Small intestine (tissue), 7 donors: ENCODE results near the gene ARHGAP10. TPM values are rescaled to one million over a fixed set of nuclear protein-coding genes. Genes with fewer than 3 reads are reported as not detected.

ENCODE experiments used
- DNase-seq, 2 donors: peaks; one replicate each; pipeline versions ENCODE4 v3.0.0 to v3.0.0-alpha.2; 2013
- FAIRE-seq: peaks from 2 replicates; lab custom pipeline; 2012; peaks lifted over from hg19 to GRCh38; lab: Jason Lieb, UNC
- H3K27ac ChIP-seq, 3 donors: one replicate each; pipeline ENCODE4 v1.5.1; 2013; ENCODE audit warnings: low read length in 2 of 3, mild to moderate bottlenecking in 2 of 3, control low read depth in 1 of 3, inconsistent platforms in 1 of 3, low read depth in 1 of 3, moderate library complexity in 1 of 3
- H3K27me3 ChIP-seq, 3 donors: one replicate each; pipeline ENCODE4 v1.6.1; 2013; ENCODE audit warnings: low read length in 3 of 3, inconsistent platforms in 1 of 3; ENCODE audit not compliant: control insufficient read depth in 3 of 3, insufficient read depth in 3 of 3
- H3K36me3 ChIP-seq, 3 donors: one replicate each; pipeline ENCODE4 v1.6.1; 2013; ENCODE audit warnings: low read length in 3 of 3, inconsistent platforms in 1 of 3, low read depth in 1 of 3, mild to moderate bottlenecking in 1 of 3, moderate library complexity in 1 of 3; ENCODE audit not compliant: control insufficient read depth in 3 of 3, insufficient read depth in 2 of 3
- H3K4me1 ChIP-seq, 3 donors: one replicate each; pipeline ENCODE4 v1.6.1; 2013; ENCODE audit warnings: low read length in 2 of 3, inconsistent platforms in 1 of 3, low read depth in 1 of 3, mild to moderate bottlenecking in 1 of 3, moderate library complexity in 1 of 3; ENCODE audit not compliant: control insufficient read depth in 3 of 3, insufficient read depth in 2 of 3
- H3K4me3 ChIP-seq, 3 donors: one replicate each; pipeline ENCODE4 v1.5.1; 2013; ENCODE audit warnings: low read length in 3 of 3, control low read depth in 1 of 3, inconsistent platforms in 1 of 3, low read depth in 1 of 3, mild to moderate bottlenecking in 1 of 3, moderate library complexity in 1 of 3
- H3K9me3 ChIP-seq, 2 donors: one replicate each; pipeline ENCODE4 v1.6.1; 2013; ENCODE audit warnings: low read depth in 1 of 2, low read length in 1 of 2; ENCODE audit not compliant: control insufficient read depth in 2 of 2, insufficient read depth in 1 of 2
- WGBS, 3 donors: extraction: QIAGEN DNeasy Blood & Tissue Kit; methylation state at CpG; one replicate each; pipeline ENCODE4 v1.1.7; 2013; 5-methylcytosine and 5-hydroxymethylcytosine counted together
- polyA plus RNA-seq, 4 donors: library from polyadenylated mRNA; stranded (reverse) in 3 of 4; unstranded in 1 of 4; fragments of 200-250 nt in 3 of 4; fragments of 120-200 nt in 1 of 4; gene quantifications; one replicate each; pipeline versions ENCODE4 v1.2.1 to v1.2.3, GENCODE V29; 2013
- donor health status: healthy with polysubstance abuse.
- donor health status: control.
- donor health status: control.
- donor health status: Bipolar disorder and iron deficiency.
- donor health status: healthy.

ARHGAP10 gene
- polyA plus RNA-seq, 4 donors: 3.4 to 13.2 (median 6.7) TPM

- Histone ChIP-seq H3K4me1 (peaks cover 0 to 19% (median 6%) of the 10 kb centered on the region in 3 donors), H3K9me3 (no peaks in the 10 kb centered on the region), H3K27ac (no peak overlapping the region), H3K4me3 (no peak overlapping the region), H3K36me3 (peaks cover 0 to 35% (median 0%) of the 10 kb centered on the region in 3 donors), H3K27me3 (no peaks in the 10 kb centered on the region)
- 87 to 97% (median 94%) methylated on average over 9 of the region's 9 CpGs for WGBS, 3 donors
- DNase-seq (no peak), FAIRE-seq (no peak)
Measured at GRCh38 chr4:148064451-148064850, 332.6 kb downstream of the ARHGAP10 start.

GRCh38 chr4:148065075-148065474 is 333.2 kb downstream of the ARHGAP10 start:
- FAIRE-seq (no peak), DNase-seq (peak in 1 of 2 donors; percentile 23)
- H3K27me3 ChIP-seq: no peaks in the 10 kb centered on the region
- no peak overlapping the region for H3K27ac ChIP-seq
- peaks cover 0 to 19% (median 6%) of the 10 kb centered on the region in 3 donors for H3K4me1 ChIP-seq
- no peak overlapping the region for H3K4me3 ChIP-seq
- peaks cover 0 to 35% (median 0%) of the 10 kb centered on the region in 3 donors for H3K36me3 ChIP-seq
- 66 to 96% (median 89%) methylated on average over 5 of the region's 5 CpGs for WGBS, 3 donors
- H3K9me3 ChIP-seq: no peaks in the 10 kb centered on the region

GRCh38 chr4:148067301-148067916 is 335.5 kb downstream of the ARHGAP10 start:
- H3K4me1 ChIP-seq: peaks cover 0 to 5% (median 3%) of the 10 kb centered on the region in 3 donors
- WGBS, 3 donors: 83 to 93% (median 84%) methylated on average over 6 of the region's 6 CpGs
- H3K27me3 ChIP-seq: no peaks in the 10 kb centered on the region
- no peak for DNase-seq
- no peak overlapping the region for H3K4me3 ChIP-seq
- peaks cover 0 to 43% (median 0%) of the 10 kb centered on the region in 3 donors for H3K36me3 ChIP-seq
- H3K27ac ChIP-seq: no peak overlapping the region
- no peaks in the 10 kb centered on the region for H3K9me3 ChIP-seq
- no peak for FAIRE-seq

GRCh38 chr4:148068065-148068911 is 336.4 kb downstream of the ARHGAP10 start:
- DNase-seq (no peak), FAIRE-seq (no peak)
- H3K4me1 ChIP-seq: peaks cover 0 to 3% (median 0%) of the 10 kb centered on the region in 3 donors
- no peak overlapping the region for H3K27ac ChIP-seq
- no peak overlapping the region for H3K4me3 ChIP-seq
- H3K36me3 ChIP-seq: peaks cover 0 to 45% (median 0%) of the 10 kb centered on the region in 3 donors
- H3K9me3 ChIP-seq: no peaks in the 10 kb centered on the region
- WGBS, 3 donors: 79 to 83% (median 80%) methylated on average over 13 of the region's 13 CpGs
- H3K27me3 ChIP-seq: no peaks in the 10 kb centered on the region

GRCh38 chr4:148069086-148069894 is 337.4 kb downstream of the ARHGAP10 start:
- H3K9me3 ChIP-seq: peaks cover 0 to 3% of the 10 kb centered on the region in 2 donors
- WGBS, 3 donors: 87 to 96% (median 87%) methylated on average over 10 to 11 of the region's 11 CpGs
- H3K36me3 ChIP-seq: peaks cover 0 to 45% (median 0%) of the 10 kb centered on the region in 3 donors
- H3K27me3 ChIP-seq: no peaks in the 10 kb centered on the region
- FAIRE-seq (no peak), DNase-seq (no peak)
- H3K4me1 ChIP-seq: peaks cover 0 to 3% (median 0%) of the 10 kb centered on the region in 3 donors
- H3K27ac ChIP-seq: no peak overlapping the region
- H3K4me3 ChIP-seq: no peak overlapping the region

DNA sequence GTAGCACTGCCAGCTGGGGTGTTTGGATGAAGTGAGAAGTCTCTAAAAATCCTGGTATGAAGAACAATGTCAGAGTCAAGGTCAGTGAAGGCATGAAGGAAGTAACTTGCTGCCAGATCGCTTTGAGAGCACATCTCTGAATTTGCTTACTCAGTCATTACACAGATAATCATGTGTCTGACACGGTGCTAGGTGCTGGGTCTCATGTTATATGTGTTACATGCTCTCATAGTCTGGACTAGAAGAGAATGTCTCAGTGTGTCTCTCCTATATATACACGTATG is 337.9 kb downstream of the ARHGAP10 start:
- Histone ChIP-seq H3K4me3 (no peak overlapping the region), H3K4me1 (peaks cover 0 to 3% (median 0%) of the 10 kb centered on the region in 3 donors), H3K27me3 (no peaks in the 10 kb centered on the region), H3K9me3 (peaks cover 0 to 8% of the 10 kb centered on the region in 2 donors), H3K36me3 (peaks cover 0 to 47% (median 2%) of the 10 kb centered on the region in 3 donors), H3K27ac (no peak overlapping the region)
- no peak for DNase-seq
- no peak for FAIRE-seq
- WGBS, 3 donors: 46 to 61% (median 54%) methylated on average over 3 of the region's 3 CpGs

GRCh38 chr4:148071009-148071408 is 339.1 kb downstream of the ARHGAP10 start:
- whole genome bisulfite sequencing, 3 donors: 89 to 91% (median 90%) methylated on average over 4 of the region's 4 CpGs
- Histone ChIP-seq H3K9me3 (peaks cover 0 to 14% of the 10 kb centered on the region in 2 donors), H3K4me1 (peaks cover 0 to 3% (median 0%) of the 10 kb centered on the region in 3 donors), H3K27ac (no peak overlapping the region), H3K27me3 (no peaks in the 10 kb centered on the region), H3K36me3 (peaks cover 0 to 49% (median 2%) of the 10 kb centered on the region in 3 donors), H3K4me3 (no peak overlapping the region)
- no peak for DNase-seq
- FAIRE-seq: no peak

GRCh38 chr4:148072789-148073188 is 340.9 kb downstream of the ARHGAP10 start:
- Histone ChIP-seq H3K36me3 (peaks cover 2 to 38% (median 2%) of the 10 kb centered on the region in 3 donors), H3K27me3 (no peaks in the 10 kb centered on the region), H3K4me3 (no peak overlapping the region), H3K9me3 (peaks cover 0 to 19% of the 10 kb centered on the region in 2 donors), H3K27ac (no peak overlapping the region), H3K4me1 (no peaks in the 10 kb centered on the region)
- no peak for FAIRE-seq
- WGBS, 3 donors: 90 to 95% (median 93%) methylated on average over 9 of the region's 9 CpGs
- DNase-seq: no peak
